ENCODE results near the gene FLNB. TPM values are rescaled to one million over a fixed set of nuclear protein-coding genes. Genes with fewer than 3 reads are reported as not detected.

The FLNB gene
- total RNA-seq, 1 experiment from 2014 or later, result 127 TPM

- no peak for TF ChIP-seq ZNF121 (CRISPR knock-in tag; IDR thresholded peaks at IDR 0.05)
- TF ChIP-seq ATF6 (CRISPR knock-in tag; IDR thresholded peaks at IDR 0.05), result no peak
- TF ChIP-seq CREM (CRISPR knock-in tag; IDR thresholded peaks at IDR 0.05), result no peak
- TF ChIP-seq AR (CRISPR knock-in tag; IDR thresholded peaks at IDR 0.05), result no peak
- TF ChIP-seq GRHL2 (CRISPR knock-in tag; IDR thresholded peaks at IDR 0.05; ENCODE audit: insufficient replicate concordance, severe bottlenecking), result no peak
- TF ChIP-seq NFATC4 (CRISPR knock-in tag; IDR thresholded peaks at IDR 0.05), result no peak
- TF ChIP-seq USF2 (CRISPR knock-in tag; IDR thresholded peaks at IDR 0.05), result no peak
- no peak for TF ChIP-seq ZNF671 (CRISPR knock-in tag; IDR thresholded peaks at IDR 0.05)
- TF ChIP-seq NR2C2 (CRISPR knock-in tag; IDR thresholded peaks at IDR 0.05), result no peak
- TF ChIP-seq FOXK1 (CRISPR knock-in tag; IDR thresholded peaks at IDR 0.05), result no peak
- no peak for TF ChIP-seq EMX1 (CRISPR knock-in tag; IDR thresholded peaks at IDR 0.05)
- no peak for TF ChIP-seq AFF4 (CRISPR knock-in tag; IDR thresholded peaks at IDR 0.05; ENCODE audit: borderline replicate concordance)
- no peak for TF ChIP-seq ZMAT4 (CRISPR knock-in tag; IDR thresholded peaks at IDR 0.05)
- no peak for TF ChIP-seq ZNF532 (CRISPR knock-in tag; IDR thresholded peaks at IDR 0.05; ENCODE audit: borderline replicate concordance)
- no peak for TF ChIP-seq KAT7 (CRISPR knock-in tag; IDR thresholded peaks at IDR 0.05; ENCODE audit: borderline replicate concordance)
- TF ChIP-seq PRRX2 (CRISPR knock-in tag; IDR thresholded peaks at IDR 0.05), result no peak
- TF ChIP-seq ZNF232 (CRISPR knock-in tag; IDR thresholded peaks at IDR 0.05), result no peak
- TF ChIP-seq ZNF281 (CRISPR knock-in tag; IDR thresholded peaks at IDR 0.05), result no peak
- TF ChIP-seq ZNF219 (CRISPR knock-in tag; IDR thresholded peaks at IDR 0.05; ENCODE audit: borderline replicate concordance), result no peak
- ATAC-seq (no peak), DNase-seq (ENCODE audit: low spot score) (no peak)
- Mint-ChIP-seq H3K36me3 (no peaks in the 10 kb centered on the region), H3K27ac (peak overlapping the region; percentile 89), H3K27me3 (ENCODE audit: low read depth) (no peaks in the 10 kb centered on the region), H3K4me3 (no peak overlapping the region), H3K9me3 (no peaks in the 10 kb centered on the region), H3K4me1 (peaks cover 81% of the 10 kb centered on the region)
- POLR2A ChIA-PET, result interaction anchor here (1.7 kb wide), 1 partner anchor 37 kb away, joined by 5 read pairs; the partner anchor contains the start of gene FLNB
- CTCF ChIA-PET, result interaction anchor here (0.5 to 1.4 kb wide), 2 partner anchors 25 to 742 kb away, joined by 3 read pairs; no protein-coding TSS in a partner anchor
These were observed 36.7 kb downstream of the FLNB start for GRCh38 chr3:58044691-58045483.
